ENCODE results near the gene L3MBTL4. TPM values are rescaled to one million over a fixed set of nuclear protein-coding genes. Genes with fewer than 3 reads are reported as not detected.

Gene L3MBTL4
- total and polyA plus RNA-seq, 4 donors: 2.3 to 15.0 (median 5.0) TPM

- H3K27ac ChIP-seq (ENCODE audit: low read depth in 1 of 2, low read length in 2 of 2): no peak overlapping the region
- WGBS: 96% methylated on average over 5 of the region's 5 CpGs
- H3K27me3 ChIP-seq (ENCODE audit: control insufficient read depth in 4 of 4, insufficient read depth in 4 of 4, low read length in 3 of 4): no peaks in the 10 kb centered on the region
- H3K4me1 ChIP-seq (ENCODE audit: control insufficient read depth in 4 of 4, insufficient read depth in 4 of 4, low read length in 3 of 4): no peaks in the 10 kb centered on the region
- DNase-seq (ENCODE audit: low spot score): no peak
- H3K9me3 ChIP-seq (ENCODE audit: control insufficient read depth in 4 of 4, low read length in 3 of 4): no peaks in the 10 kb centered on the region
- TF ChIP-seq TAF1 (conservative IDR thresholded peaks at IDR 0.05) (no peak), RAD21 (IDR thresholded peaks at IDR 0.05) (no peak), NR2F2 (IDR thresholded peaks at IDR 0.05) (no peak), FOXA2 (IDR thresholded peaks at IDR 0.05) (no peak), ZBTB33 (IDR thresholded peaks at IDR 0.05) (no peak), RXRA (IDR thresholded peaks at IDR 0.05) (no peak), FOXA1 (IDR thresholded peaks at IDR 0.05) (no peak), REST (IDR thresholded peaks at IDR 0.05) (no peak), SP1 (IDR thresholded peaks at IDR 0.05) (no peak), ATF3 (IDR thresholded peaks at IDR 0.05) (no peak), CTCF (IDR thresholded peaks at IDR 0.05; ENCODE audit: low read depth, low read length, missing input control) (no peak), HNF4A (conservative IDR thresholded peaks at IDR 0.05) (no peak), GABPA (IDR thresholded peaks at IDR 0.05 in 1 of 2, conservative IDR thresholded peaks at IDR 0.05 in 1 of 2) (no peak), HNF4G (IDR thresholded peaks at IDR 0.05) (no peak), MAX (IDR thresholded peaks at IDR 0.05) (no peak), EGR1 (IDR thresholded peaks at IDR 0.05; ENCODE audit: low read depth in 2 of 2) (no peak)
- H3K4me3 ChIP-seq (ENCODE audit: low read depth in 1 of 3, low read length in 3 of 3): no peak overlapping the region
- no peak overlapping the region for H3K9ac ChIP-seq (ENCODE audit: low read depth in 1 of 2, low read length in 2 of 2)
- H3K36me3 ChIP-seq (ENCODE audit: control insufficient read depth in 4 of 4, insufficient read depth in 3 of 4, low read depth in 1 of 4, low read length in 3 of 4): no peaks in the 10 kb centered on the region
These were observed 399.3 kb downstream of the L3MBTL4 start for GRCh38 chr18:6015364-6015763.

Data from liver (tissue), 9 donors.